Measurements from ENCODE around the gene RNF149.
"Not testable (repeated sequence)": the region's sequence is repeated elsewhere in the genome, so short reads cannot be mapped to it uniquely, and the experiment has no call there.

RNF149 gene

DNA sequence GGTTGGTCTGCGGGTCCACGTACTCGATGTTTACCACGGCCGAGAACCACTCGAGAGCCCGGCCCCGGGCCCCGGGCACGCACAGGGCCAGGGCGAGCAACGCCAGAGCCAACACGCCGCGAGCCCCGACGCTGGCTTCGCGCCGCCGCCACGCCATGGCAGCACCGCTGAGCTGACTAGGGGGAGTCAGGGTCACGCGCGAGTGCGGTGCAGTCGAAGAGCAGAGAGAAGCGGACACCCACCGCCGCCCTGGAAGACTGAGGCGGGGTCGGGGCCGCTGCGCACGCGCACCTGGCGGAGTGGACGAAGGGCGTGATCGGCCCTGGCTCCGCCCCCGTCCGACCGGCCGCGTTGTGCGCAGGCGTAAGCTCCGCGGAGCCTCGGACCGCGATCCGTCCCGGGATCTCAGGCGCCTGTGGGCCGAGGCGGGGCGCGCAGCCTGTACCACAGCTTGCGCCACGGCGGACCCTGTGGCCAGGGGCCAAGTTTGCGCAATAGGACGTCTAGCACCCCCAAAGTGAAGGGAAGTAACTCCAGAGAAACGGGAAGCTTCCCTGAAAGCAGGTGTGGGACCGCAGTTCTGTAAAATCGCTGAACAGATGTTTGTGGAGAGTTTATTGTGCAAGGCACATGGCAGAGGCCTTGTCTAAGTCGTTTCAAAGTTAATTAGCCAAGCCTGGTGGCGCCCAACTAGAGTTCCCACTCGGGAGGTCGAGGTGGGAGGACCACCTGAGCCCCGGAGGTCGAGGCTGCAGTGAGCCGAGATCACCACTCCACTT lies at the start of gene RNF149:
Gene RNF149 (minus strand): TSS at position 270 of the 779 bp plus-strand sequence. CDS start 113 bp downstream, at position 157.
- peak; percentile 97 for DNase-seq

DNA sequence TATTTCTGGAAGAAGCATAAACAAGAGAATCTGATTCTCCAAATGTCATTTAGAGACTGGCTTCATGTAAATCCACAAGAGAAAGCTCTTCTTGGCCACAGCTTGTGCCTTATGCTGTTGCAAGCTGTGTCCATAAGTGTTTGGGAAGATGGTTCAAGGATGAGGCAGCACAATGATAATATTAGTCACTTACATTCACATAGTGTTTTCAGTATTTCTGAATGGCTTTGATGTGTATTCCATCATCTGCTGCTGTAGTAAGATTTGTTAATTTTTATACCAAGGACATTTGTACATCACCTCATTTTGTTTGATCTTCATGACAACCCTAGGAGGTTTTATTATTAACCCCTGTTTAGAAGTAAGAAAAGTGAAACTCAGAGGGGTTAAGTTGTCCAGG lies 48.9 kb upstream of the RNF149 start:
- DNase-seq = no peak

DNA sequence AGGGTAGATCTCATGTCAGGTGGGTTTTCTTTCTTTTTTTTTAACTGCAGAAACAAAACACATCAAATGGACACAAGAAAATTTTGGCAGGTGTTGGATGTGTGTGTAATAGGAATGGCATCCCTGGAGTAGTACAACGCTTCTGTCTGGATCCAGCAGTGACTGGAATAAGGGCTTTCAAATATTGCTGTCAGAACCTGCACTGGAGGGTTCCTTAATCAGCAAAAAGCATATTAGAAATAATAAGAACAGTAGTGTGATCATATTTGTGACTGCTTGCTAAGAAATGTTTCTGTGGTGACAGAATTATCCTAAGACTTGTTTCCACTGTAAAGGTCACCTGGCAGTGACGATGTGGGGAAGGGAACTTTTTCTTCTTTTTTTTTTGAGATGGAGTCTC lies 48.0 kb upstream of the RNF149 start:
- DNase-seq = no peak

DNA sequence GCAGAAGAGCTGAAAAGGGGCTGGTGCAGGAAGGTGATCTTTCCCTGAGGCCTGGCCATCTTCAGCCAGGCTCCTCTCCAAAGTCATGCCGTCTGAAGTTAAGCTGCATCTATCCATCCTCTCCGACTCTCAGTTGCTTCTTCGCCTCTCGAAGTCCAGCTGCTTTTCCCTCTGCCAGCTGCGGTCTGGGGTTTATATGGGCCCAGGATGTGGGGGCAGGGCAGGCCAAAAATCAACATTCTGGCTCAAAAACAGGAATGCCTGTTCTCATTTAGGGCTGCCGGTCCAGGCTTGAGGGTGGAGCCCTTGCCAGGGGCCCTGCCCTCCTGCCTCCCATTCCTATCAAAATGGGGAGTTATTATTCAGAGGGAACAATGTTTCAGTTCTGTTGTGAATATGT lies 47.6 kb upstream of the RNF149 start:
- no peak for DNase-seq

DNA sequence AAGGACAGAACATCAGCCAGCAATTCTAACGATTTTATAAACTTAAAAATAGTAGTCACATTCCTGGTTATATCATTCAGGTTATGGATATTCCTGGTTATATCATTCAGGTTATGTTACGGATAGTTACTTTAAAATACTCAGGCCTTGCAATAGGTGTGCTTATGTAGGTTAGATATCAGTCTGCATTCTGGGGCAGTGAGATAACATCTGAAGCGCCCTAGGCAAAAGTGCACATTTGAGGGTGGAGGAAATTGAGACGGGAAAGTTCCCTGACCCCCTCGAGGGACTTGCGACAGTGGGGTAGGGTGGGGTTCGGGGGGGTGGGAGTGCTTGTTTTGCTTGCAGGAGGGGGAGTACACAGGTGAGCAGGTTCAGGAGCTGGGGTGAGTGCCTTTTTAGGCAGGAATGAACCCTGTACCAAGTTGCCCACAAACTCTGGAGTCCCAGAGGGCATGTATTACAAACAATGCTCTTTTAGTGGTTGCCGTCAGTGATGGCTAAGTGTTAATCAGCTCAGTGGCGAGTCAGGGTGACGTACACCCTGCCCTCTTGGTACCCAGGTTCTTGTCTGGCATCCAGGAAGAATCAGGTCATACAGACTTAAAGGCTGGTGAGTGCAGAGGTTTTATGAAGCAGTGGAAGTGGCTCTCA lies 47.0 kb upstream of the RNF149 start:
- no peak for DNase-seq

GRCh38 chr2:101354420-101355311 lies 46.2 kb upstream of the RNF149 start:
- DNase-seq = no peak

DNA sequence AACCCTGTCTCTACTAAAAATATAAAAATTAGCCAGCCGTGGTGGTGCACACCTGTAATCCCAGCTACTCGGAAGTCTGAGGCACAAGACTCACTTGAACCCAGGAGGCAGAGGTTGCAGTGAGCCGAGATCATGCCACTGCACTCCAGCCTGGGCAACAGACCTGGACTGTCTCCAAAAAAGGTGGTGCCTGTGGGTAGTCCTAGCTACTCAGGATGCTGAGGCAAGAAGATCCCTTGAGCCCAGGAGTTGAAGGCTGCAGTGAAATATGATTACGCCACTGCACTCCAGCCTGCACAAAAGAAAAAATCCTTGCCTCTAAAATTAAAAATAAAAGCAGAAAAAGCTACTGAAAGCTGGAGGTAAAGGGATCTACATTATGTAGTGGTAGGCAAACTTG lies 44.1 kb upstream of the RNF149 start:
- not testable (repeated sequence) for DNase-seq

DNA sequence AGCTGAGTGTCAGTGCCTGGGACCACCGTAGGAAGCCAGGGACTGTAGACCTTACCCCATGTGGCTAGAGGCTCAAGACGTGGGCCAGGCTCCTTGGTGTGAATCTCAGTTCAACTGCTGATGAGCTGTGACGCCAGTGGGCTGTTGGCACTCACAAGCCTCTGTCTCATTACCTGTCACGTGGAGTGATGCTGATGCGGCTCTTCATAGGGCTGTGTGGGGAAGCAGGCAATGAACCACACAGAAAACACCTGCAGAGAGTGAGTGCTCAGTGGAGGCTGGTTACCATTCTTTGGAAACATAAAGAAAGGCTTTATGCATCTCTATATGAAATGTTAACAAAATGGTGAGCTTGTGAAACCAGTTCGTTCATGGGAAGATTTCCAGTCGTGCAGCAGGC lies 42.7 kb upstream of the RNF149 start:
- DNase-seq = no peak

- DNase-seq = no peak
Measured at GRCh38 chr2:101349893-101350662, 41.6 kb upstream of the RNF149 start.

DNA sequence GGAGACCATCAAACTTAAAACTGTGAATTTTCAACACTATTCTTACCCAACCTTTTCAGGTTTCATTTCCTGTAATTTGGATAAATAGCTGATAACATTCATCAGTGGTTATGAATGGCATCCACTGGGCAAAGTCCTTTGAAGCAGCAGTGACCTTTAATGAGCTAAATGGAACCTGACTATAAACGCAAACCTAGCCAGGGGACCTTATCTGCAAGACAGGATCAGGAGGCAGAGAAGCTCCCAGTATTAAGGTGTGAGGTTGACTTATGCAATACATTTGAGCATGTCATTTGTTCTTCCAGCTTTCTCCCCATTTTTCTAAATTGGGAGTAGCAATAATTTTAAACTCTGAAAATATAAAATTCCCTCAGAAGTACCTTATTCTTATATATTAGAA lies 40.4 kb upstream of the RNF149 start:
- no peak for DNase-seq

DNA sequence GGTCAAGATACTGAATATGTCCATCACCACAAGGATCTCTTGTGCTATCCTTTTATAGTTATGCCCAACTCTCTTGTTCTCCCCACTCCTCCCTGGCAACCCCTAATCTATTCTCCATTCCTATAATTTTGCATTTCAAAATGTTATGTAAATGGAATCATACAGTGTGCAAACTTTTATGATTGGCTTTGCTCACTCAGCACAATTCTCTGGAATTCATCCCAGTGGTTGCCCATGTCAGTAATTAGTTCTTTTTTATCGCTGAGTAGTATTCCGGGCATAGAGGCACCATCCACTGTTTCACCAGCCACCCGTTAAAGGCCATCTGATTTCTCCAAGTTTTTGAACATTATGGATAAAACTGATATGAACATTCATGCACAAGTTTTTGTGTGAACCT lies 38.4 kb upstream of the RNF149 start:
- no peak for DNase-seq

- DNase-seq = no peak
Measured at GRCh38 chr2:101344137-101344536, 35.6 kb upstream of the RNF149 start.

DNA sequence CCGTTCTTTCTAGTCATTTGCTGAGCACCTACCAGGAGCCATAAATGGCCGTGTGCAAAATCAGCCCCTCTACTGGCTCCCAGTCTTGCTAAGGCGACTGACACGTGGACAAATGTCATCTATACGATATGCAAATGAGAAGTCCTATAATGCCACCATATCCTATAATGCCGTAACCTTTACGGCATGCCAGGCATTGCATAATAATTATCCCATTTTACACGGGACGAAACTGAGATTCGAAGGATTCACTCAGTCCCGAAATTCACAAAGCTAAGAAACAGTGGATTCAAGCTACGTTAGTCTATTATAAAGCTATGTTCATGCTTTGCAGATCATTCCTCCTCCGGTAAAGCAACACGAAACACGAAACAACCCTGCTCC lies 34.1 kb upstream of the RNF149 start:
- DNase-seq = no peak

GRCh38 chr2:101341901-101342624 lies 33.6 kb upstream of the RNF149 start:
- peak; percentile 67 for DNase-seq

GRCh38 chr2:101341421-101341820 lies 32.9 kb upstream of the RNF149 start:
- DNase-seq = no peak

DNA sequence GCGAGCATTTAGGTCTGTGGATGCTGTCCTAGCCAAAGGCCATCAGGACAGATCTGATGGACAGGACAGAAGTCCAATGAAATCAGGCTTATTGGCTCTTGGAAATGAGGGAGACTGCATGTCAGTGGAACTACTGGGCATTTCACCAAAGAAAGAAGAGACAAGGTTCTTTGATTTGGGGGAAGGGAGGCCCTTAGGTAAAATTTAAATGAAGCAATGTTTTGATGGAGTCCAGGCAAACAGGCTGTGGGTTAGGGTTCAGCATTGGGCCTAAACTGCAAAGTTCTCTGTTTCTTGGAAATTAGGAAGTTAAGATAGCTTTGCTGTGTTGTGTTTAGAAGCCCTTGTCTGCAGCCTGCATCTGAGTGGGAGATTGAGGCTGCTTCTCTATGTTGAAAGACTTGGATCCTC lies 31.6 kb upstream of the RNF149 start:
- DNase-seq = no peak

- no peak for DNase-seq
Measured at GRCh38 chr2:101339266-101339880, 30.9 kb upstream of the RNF149 start.

GRCh38 chr2:101337877-101338276 lies 29.4 kb upstream of the RNF149 start:
- no peak for DNase-seq

DNA sequence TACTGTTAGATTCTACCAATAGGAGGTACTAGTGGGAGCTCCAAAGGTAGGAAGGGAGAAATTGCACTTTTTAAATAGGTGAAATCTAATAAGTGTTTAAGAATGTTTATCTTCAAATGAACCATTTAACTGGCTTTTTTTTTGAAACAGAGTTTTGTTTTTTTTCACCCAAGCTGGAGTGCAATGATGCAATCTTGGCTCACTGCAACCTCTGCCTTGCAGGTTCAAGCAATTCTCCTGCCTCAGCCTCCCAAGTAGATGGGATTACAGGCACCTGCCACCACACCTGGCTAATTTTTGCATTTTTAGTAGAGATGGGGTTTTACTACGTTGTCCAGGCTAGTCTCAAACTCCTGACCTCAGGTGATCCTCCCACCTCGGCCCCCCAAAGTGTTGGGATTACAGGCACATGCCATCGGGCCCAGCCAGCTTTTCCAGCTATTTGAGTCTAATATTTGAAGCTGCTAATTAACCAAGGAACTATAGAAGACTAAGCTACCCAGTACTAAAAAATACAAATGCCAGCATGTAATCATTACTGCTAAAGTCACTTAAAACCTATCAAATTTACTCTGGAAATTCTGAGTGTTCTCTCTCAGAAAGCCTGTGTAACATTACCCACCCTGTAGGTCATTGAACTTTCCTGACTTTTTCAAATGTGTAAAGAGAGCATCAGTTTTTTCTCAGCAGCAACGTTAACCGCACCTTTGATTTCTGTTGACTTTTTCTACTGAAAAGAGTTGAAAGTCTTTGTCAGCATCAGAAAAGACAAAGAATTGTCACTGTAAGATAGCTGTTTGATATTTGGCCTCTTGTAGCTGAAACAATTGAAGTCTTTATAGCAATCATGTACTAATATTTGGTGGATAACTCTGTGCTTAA lies 24.6 kb upstream of the RNF149 start:
- no peak for DNase-seq

DNA sequence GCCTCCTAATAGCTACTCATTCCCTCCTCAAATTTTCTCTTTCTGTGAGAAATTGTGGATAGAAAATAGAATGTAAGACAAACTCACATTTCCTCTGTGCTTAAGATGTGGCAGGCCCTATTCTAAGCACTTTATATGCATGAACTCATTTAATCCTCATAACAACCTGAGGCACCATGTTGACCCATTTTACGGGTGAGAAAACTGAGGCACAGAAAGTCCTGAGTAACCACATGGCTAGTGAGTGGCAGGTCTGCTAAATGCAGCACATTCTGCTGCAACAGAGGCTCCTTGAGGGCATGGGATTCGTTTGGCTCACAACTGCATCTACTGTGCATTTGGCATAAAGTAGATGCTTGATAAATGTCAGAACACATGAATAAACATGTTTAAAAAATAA lies 22.7 kb upstream of the RNF149 start:
- DNase-seq = no peak
